ENCODE results near the gene TET2. TPM values are rescaled to one million over a fixed set of nuclear protein-coding genes. Genes with fewer than 3 reads are reported as not detected.
A peak's percentile ranks its signal among the peaks of the same experiment; 100 is the strongest.

The TET2 gene
- total RNA-seq, 3 donors from 2014 or later (not counting 1 experiment from before 2014, with no cell fraction given), result 80.0 to 91.6 (median 82.8) TPM

DNA sequence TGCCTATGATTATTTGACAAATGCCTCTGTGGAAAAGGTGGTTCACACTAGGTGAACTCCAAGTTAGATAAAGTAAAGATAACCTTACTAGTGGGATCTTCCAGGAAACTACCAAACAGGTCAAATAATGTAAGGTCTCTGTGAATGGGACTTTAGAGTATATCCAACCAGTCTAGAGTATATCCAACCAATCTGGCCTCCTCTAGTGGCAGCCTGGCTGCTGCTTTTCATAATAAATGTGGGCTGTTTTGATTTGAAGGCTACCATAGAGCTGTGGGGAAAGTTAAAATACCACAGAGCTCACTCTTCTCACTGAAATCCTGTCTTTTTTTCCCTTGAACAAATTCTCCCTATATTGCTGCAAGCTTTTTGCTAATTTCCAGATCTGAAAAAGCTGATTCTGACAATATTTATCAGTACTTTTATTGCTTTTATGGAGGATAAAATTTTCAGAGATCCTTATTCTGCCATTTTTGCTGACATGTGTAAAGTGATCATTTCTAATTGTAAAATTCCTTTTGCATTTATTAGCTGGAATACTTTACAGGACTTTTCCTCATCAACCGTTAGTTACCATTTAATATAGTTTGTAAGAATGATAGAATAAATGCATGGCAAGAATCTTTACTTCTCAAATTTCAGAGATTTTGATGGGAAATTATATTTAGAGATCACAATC, 111.3 kb downstream of the TET2 start:
- Mint-ChIP-seq H3K27ac (peak overlapping the region in 1 of 2 donors; percentile 9), H3K9me3 (peaks cover 0 to 5% of the 10 kb centered on the region in 2 donors), H3K36me3 (peaks cover 42% of the 10 kb centered on the region), H3K4me1 (peaks cover 6 to 8% of the 10 kb centered on the region in 2 donors), H3K4me3 (no peak overlapping the region), H3K27me3 (ENCODE audit: low read depth in 2 of 2) (no peaks in the 10 kb centered on the region)
- no peaks in the 10 kb centered on the region for H3K27me3 ChIP-seq (ENCODE audit: control insufficient read depth, insufficient read depth, low read length)
- H3K36me3 ChIP-seq (ENCODE audit: control insufficient read depth, insufficient read depth, low read length), result peaks cover 16% of the 10 kb centered on the region
- H3K4me1 ChIP-seq (ENCODE audit: control insufficient read depth, insufficient read depth, low read length), result no peaks in the 10 kb centered on the region
- H3K4me3 ChIP-seq (ENCODE audit: low read length), result no peak overlapping the region
- DNase-seq, result no peak
- WGBS (ENCODE audit: insufficient coverage), result no CpG with 5 or more reads among the region's 1 CpG
- TF ChIP-seq, protein P1, sequence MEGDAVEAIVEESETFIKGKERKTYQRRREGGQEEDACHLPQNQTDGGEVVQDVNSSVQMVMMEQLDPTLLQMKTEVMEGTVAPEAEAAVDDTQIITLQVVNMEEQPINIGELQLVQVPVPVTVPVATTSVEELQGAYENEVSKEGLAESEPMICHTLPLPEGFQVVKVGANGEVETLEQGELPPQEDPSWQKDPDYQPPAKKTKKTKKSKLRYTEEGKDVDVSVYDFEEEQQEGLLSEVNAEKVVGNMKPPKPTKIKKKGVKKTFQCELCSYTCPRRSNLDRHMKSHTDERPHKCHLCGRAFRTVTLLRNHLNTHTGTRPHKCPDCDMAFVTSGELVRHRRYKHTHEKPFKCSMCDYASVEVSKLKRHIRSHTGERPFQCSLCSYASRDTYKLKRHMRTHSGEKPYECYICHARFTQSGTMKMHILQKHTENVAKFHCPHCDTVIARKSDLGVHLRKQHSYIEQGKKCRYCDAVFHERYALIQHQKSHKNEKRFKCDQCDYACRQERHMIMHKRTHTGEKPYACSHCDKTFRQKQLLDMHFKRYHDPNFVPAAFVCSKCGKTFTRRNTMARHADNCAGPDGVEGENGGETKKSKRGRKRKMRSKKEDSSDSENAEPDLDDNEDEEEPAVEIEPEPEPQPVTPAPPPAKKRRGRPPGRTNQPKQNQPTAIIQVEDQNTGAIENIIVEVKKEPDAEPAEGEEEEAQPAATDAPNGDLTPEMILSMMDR (IDR thresholded peaks at IDR 0.05), result no peak
- H3K27ac ChIP-seq (ENCODE audit: low read length), result no peak overlapping the region
- peaks cover 2% of the 10 kb centered on the region for H3K9me3 ChIP-seq (ENCODE audit: control insufficient read depth, insufficient read depth, low read length)
- intact Hi-C loops (cut with micrococcal nuclease), result no loop called here
- no peak for ATAC-seq

DNA sequence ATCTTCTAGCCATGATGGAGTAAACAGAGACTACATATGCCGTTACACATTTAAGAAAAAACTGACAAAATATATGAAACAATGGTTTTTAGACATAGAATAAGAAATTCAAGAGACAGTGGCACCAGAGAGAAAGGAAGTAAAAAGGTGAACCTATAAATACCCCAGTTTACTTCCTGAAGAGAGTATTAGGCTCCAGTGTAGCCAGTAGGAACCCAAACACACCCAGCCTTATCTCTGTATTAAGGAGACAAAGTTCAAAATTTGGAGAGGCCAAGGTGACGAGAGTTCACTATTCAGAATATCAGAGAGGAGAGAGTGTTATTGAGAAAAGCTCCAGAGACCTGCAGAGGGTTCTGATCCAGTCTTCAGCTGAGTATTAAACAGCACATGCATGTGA, 119.0 kb downstream of the TET2 start:
- 82% methylated on average over 1 of the region's 2 CpGs for WGBS (ENCODE audit: insufficient coverage)
- H3K4me3 ChIP-seq (ENCODE audit: low read length), result no peak overlapping the region
- TF ChIP-seq, protein P1 (IDR thresholded peaks at IDR 0.05), result no peak

DNA sequence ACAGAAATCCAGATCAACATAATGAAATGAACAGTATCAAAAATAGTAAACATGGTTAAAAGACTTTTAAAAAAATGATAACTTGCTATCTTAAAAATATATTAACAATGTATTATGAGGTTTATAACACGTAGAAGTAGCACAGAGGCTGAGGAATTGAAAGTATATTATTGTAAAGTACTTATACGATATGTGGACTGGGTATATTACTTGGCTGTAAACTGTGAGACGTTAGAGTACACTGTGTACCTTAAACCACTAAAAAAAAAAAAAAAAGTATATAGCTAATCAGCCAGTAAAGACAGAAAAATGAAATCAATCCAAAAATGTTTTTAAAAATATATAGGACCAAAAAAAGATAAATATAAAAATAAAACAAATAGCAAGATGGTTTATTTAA, 120.6 kb downstream of the TET2 start:
- ATAC-seq (peak in 1 of 3 donors; percentile 63), DNase-seq (no peak)
- Mint-ChIP-seq H3K36me3 (peaks cover 34% of the 10 kb centered on the region), H3K4me3 (peak overlapping the region; percentile 76), H3K27ac (peak overlapping the region; percentile 74 to 86), H3K9me3 (peaks cover 0 to 1% of the 10 kb centered on the region in 2 donors), H3K4me1 (peaks cover 58 to 61% of the 10 kb centered on the region in 2 donors), H3K27me3 (ENCODE audit: low read depth in 2 of 2) (no peaks in the 10 kb centered on the region)
- TF ChIP-seq, protein P1 (IDR thresholded peaks at IDR 0.05), result no peak
- H3K4me3 ChIP-seq (ENCODE audit: low read length), result no peak overlapping the region
- H3K36me3 ChIP-seq (ENCODE audit: control insufficient read depth, insufficient read depth, low read length), result peaks cover 29% of the 10 kb centered on the region
- H3K4me1 ChIP-seq (ENCODE audit: control insufficient read depth, insufficient read depth, low read length), result peaks cover 5% of the 10 kb centered on the region
- no peak overlapping the region for H3K27ac ChIP-seq (ENCODE audit: low read length)
- WGBS (ENCODE audit: insufficient coverage), result no CpG with 5 or more reads among the region's 3 CpGs
- H3K27me3 ChIP-seq (ENCODE audit: control insufficient read depth, insufficient read depth, low read length), result no peaks in the 10 kb centered on the region
- H3K9me3 ChIP-seq (ENCODE audit: control insufficient read depth, insufficient read depth, low read length), result no peaks in the 10 kb centered on the region
- intact Hi-C loops (cut with micrococcal nuclease), result no loop called here

More for the DNA sequence above, 119.0 kb downstream of the TET2 start:
- Mint-ChIP-seq H3K4me3 (peak overlapping the region; percentile 47), H3K36me3 (peaks cover 31% of the 10 kb centered on the region), H3K27me3 (ENCODE audit: low read depth in 2 of 2) (no peaks in the 10 kb centered on the region), H3K27ac (peak overlapping the region; percentile 74 to 86), H3K9me3 (no peaks in the 10 kb centered on the region), H3K4me1 (peaks cover 43 to 45% of the 10 kb centered on the region in 2 donors)
- intact Hi-C loops (cut with micrococcal nuclease), result no loop called here
- DNase-seq (no peak), ATAC-seq (no peak)
- Histone ChIP-seq H3K27ac (ENCODE audit: low read length) (no peak overlapping the region), H3K27me3 (ENCODE audit: control insufficient read depth, insufficient read depth, low read length) (no peaks in the 10 kb centered on the region), H3K4me1 (ENCODE audit: control insufficient read depth, insufficient read depth, low read length) (peaks cover 4% of the 10 kb centered on the region), H3K9me3 (ENCODE audit: control insufficient read depth, insufficient read depth, low read length) (no peaks in the 10 kb centered on the region), H3K36me3 (ENCODE audit: control insufficient read depth, insufficient read depth, low read length) (peaks cover 30% of the 10 kb centered on the region)
